Left lung (tissue), 10 donors: ENCODE results near the gene CFD. TPM values are rescaled to one million over a fixed set of nuclear protein-coding genes. Genes with fewer than 3 reads are reported as not detected.
"Not testable (repeated sequence)": the region's sequence is repeated elsewhere in the genome, so short reads cannot be mapped to it uniquely, and the experiment has no call there.

Source experiments
- ATAC-seq: fragments of 200-7000 bp; cut with Tn5 transposase; one replicate; pipeline ENCODE4 v1.9.1; 2020; ENCODE audit warnings: moderate library complexity
- DNase-seq, 4 donors: peaks; one replicate each; pipeline ENCODE4 v3.0.0-alpha.2; 2013 to 2020
- H3K27ac ChIP-seq, 2 donors: fragments of 200-600 bp; sonication (generic) in 1 of 2; one replicate each; pipeline versions ENCODE4 v1.5.0 to v1.8.0; 2020 to 2021
- H3K27me3 ChIP-seq, 2 donors: fragments of 200-600 bp; sonication (generic) in 1 of 2; one replicate each; pipeline versions ENCODE4 v1.5.0 to v1.8.0; 2020 to 2021
- H3K36me3 ChIP-seq, 2 donors: fragments of 200-600 bp; sonication (generic) in 1 of 2; one replicate each; pipeline versions ENCODE4 v1.5.0 to v1.8.0; 2020 to 2021
- H3K4me1 ChIP-seq, 2 donors: fragments of 200-600 bp; one replicate each; pipeline ENCODE4 v1.8.0; 2021
- H3K4me3 ChIP-seq, 2 donors: fragments of 200-600 bp; sonication (generic) in 1 of 2; one replicate each; pipeline versions ENCODE4 v1.5.0 to v1.8.0; 2020 to 2021; ENCODE audit warnings: mild to moderate bottlenecking in 1 of 2
- H3K9me3 ChIP-seq, 2 donors: fragments of 200-600 bp; sonication (generic) in 1 of 2; one replicate each; pipeline versions ENCODE4 v1.5.0 to v1.8.0; 2020 to 2021
- intact Hi-C, 2 donors: fragments of 100-400 bp; cut with DNase I; formaldehyde crosslinking; loops; one replicate each; pipeline versions ENCODE4 v1.11.2 to v1.14.2; 2022
- polyA plus RNA-seq, 6 donors: library from polyadenylated mRNA; unstranded; fragments of 120-200 nt; gene quantifications; one replicate each; pipeline ENCODE4 v1.2.1, GENCODE V29; 2013; ENCODE audit not compliant: insufficient read length in 6 of 6
- total RNA-seq, 2 donors: library from RNA; stranded (reverse); fragmentation: NEBNext Ultra II Directional; extraction: Animal tissue kit (Norgen Biotek cat#: 25700); gene quantifications; one replicate each; pipeline ENCODE4 v1.2.1, GENCODE V29; 2021
- TF ChIP-seq, protein P1 (sequence below), 2 donors: fragments of 200-600 bp; sonication (generic) in 1 of 2; IDR thresholded peaks; one replicate each; pipeline versions ENCODE4 v1.5.0 to v1.8.0; 2021; ENCODE audit warnings: antibody characterized with exemption in 2 of 2
- donor health status: DM: no; HTN: yes; CAD: no.
- donor health status: DM: no; HTN: no; CAD: no.

Gene CFD
- total and polyA plus RNA-seq, 8 donors: 4.9 to 85.3 (median 10.5) TPM

DNA sequence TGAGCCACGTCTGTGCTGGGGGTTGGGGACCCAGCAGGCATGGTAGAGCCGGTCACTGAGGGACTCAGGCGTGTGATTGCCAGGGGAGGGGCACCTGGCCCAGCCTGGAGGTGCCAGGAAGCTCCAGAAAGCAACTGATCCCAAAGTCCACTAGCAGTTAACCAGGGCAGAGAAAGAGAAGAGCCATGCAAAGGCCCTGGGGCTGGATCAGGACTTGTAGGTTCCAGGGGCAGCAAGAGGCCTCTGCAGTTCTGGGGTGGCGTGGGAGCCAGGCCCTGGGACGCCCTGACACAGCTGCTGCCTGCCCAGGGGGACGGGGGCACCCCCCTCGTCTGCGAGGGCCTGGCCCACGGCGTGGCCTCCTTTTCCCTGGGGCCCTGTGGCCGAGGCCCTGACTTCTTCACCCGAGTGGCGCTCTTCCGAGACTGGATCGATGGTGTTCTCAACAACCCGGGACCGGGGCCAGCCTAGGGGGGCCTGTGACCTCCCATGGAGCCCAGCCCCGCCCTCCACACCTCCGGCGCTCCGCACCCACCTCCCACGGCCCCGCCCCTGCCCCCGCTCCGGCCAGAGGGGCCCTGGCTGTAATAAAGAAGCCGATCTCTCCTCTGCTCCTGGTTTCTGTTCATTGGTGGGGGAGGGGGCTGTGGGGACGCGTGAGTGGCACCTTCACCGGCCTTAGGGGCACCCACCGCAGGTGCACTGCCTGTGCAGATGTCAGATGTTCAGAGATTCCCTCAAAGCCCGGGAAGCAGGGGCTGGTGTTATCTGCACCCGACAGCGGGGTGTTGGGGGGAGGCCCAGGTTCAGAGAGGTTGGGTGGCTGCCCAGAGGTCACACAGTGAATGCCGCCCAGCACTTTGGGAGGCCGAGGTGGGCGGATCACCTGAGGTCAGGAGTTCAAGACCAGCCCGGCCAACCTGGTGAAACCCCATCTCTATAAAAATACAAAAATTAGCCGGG is 27.8 kb upstream of the CFD start:
- ATAC-seq: no peak
- no peaks in the 10 kb centered on the region for H3K9me3 ChIP-seq
- intact Hi-C loops: no loop called here

DNA sequence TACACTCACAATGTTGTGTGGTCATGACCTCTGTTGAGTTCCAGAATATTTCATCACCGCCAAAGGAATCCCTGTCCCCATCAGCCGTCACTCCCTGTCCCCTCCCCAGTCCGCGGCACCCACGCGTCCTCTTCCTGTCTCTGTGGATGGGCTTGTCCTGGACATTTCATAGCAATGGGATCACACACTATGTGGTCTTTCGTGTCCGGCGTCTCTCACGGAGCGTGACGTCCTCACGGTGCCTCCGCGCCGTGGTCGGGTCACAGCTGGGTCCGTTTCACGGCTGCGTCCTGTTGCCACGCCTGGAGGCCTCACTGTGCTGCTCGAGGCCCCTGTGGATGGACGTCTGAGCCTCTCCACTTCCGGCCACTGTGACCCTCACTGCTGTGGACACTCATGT is 25.2 kb upstream of the CFD start:
- ATAC-seq (no peak), DNase-seq (no peak)
- no peaks in the 10 kb centered on the region for H3K36me3 ChIP-seq
- intact Hi-C loops: no loop called here
- H3K27me3 ChIP-seq: peaks cover 13 to 79% of the 10 kb centered on the region in 2 donors
- TF ChIP-seq, protein P1, sequence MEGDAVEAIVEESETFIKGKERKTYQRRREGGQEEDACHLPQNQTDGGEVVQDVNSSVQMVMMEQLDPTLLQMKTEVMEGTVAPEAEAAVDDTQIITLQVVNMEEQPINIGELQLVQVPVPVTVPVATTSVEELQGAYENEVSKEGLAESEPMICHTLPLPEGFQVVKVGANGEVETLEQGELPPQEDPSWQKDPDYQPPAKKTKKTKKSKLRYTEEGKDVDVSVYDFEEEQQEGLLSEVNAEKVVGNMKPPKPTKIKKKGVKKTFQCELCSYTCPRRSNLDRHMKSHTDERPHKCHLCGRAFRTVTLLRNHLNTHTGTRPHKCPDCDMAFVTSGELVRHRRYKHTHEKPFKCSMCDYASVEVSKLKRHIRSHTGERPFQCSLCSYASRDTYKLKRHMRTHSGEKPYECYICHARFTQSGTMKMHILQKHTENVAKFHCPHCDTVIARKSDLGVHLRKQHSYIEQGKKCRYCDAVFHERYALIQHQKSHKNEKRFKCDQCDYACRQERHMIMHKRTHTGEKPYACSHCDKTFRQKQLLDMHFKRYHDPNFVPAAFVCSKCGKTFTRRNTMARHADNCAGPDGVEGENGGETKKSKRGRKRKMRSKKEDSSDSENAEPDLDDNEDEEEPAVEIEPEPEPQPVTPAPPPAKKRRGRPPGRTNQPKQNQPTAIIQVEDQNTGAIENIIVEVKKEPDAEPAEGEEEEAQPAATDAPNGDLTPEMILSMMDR (IDR thresholded peaks at IDR 0.05): no peak
- no peaks in the 10 kb centered on the region for H3K9me3 ChIP-seq
- H3K4me3 ChIP-seq: no peak overlapping the region
- peaks cover 0 to 15% of the 10 kb centered on the region in 2 donors for H3K4me1 ChIP-seq
- H3K27ac ChIP-seq: no peak overlapping the region

More for the DNA sequence above, 27.8 kb upstream of the CFD start:
- H3K27me3 ChIP-seq: peaks cover 4 to 64% of the 10 kb centered on the region in 2 donors
- DNase-seq: no peak
- TF ChIP-seq, protein P1 (IDR thresholded peaks at IDR 0.05): no peak
- peaks cover 0 to 26% of the 10 kb centered on the region in 2 donors for H3K4me1 ChIP-seq
- no peak overlapping the region for H3K27ac ChIP-seq
- no peaks in the 10 kb centered on the region for H3K36me3 ChIP-seq
- H3K4me3 ChIP-seq: no peak overlapping the region

DNA sequence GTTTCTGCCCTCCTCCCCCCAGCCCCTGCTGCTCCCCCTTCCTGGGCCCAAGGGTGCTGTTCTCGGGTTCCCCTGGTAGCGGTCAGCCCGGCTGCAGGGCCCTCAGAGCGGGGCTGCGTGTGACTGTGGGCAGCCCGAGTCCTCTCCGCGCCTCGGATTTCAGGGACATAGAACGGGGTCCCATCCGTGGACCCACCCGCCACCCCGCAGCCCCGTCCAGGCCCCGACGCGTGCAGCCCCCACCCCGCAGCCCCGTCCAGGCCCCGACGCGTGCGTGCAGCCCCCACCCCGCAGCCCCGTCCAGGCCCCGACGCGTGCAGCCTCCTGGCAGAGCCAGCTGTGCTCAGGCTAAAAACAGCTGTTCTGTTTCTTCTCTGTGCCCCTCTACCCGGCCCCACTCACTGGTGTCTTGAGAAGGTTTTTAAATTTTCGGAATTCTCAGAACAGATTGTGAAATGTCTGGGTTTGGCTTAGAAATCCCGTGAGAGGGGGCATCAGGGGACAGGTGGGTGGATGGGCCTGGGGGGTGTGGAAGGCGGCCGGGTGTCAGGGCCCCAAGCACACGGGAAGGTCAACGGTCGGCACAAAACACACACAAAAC is 24.2 kb upstream of the CFD start:
- Histone ChIP-seq H3K27me3 (peaks cover 13 to 75% of the 10 kb centered on the region in 2 donors), H3K4me3 (no peak overlapping the region), H3K27ac (no peak overlapping the region), H3K9me3 (no peaks in the 10 kb centered on the region), H3K36me3 (no peaks in the 10 kb centered on the region), H3K4me1 (peaks cover 0 to 15% of the 10 kb centered on the region in 2 donors)
- TF ChIP-seq, protein P1 (IDR thresholded peaks at IDR 0.05): no peak
- DNase-seq (peak in 2 of 4 donors; percentile 62 to 88), ATAC-seq (peak; percentile 44)
- intact Hi-C loops: no loop called here

DNA sequence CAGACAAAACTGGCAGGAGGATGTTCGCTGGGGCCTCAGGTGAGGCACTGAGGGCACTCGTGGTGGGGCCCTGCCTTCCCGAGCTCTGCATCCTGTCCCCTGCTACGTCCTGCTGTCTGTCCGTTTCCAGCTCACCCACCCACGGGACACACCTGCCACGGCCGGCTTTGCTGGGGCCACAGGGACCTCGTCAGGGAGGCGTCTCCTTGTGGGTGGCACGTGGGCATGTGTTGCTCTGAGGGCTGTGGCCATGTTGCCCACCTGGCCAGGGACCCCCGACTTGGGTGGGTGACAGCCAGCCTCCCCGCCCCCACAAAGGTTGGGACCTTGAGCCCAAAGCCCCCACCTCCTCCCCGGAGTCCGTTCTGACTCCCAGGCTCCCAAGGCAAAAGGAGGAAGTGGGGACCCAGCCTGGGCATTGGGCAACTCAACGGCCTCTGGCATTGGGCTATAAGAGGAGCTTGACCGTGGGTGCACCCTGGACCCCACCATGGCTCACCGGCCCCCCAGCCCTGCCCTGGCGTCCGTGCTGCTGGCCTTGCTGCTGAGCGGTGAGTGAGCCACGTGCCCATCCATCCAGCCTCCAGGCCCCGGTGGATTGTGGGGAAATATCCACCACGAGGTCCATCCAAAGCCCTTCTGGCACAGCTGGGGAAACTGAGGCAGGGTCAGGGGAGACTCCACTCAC is 18.8 kb upstream of the CFD start, which contains the start of gene PRTN3:
TSS of gene PRTN3 (plus strand) at position 481 of the 688 bp plus-strand sequence. CDS start at position 491, 10 bp downstream.
- Histone ChIP-seq H3K36me3 (no peaks in the 10 kb centered on the region), H3K27me3 (peaks cover 28 to 87% of the 10 kb centered on the region in 2 donors), H3K4me3 (no peak within 1 kb of the TSS), H3K4me1 (peaks cover 6 to 37% of the 10 kb centered on the region in 2 donors), H3K27ac (no peak within 1 kb of the TSS), H3K9me3 (no peaks in the 10 kb centered on the region)
- TF ChIP-seq, protein P1 (IDR thresholded peaks at IDR 0.05): no peak
- DNase-seq (peak in 1 of 4 donors; percentile 86), ATAC-seq (peak; percentile 6)
- intact Hi-C loops: no loop called here

DNA sequence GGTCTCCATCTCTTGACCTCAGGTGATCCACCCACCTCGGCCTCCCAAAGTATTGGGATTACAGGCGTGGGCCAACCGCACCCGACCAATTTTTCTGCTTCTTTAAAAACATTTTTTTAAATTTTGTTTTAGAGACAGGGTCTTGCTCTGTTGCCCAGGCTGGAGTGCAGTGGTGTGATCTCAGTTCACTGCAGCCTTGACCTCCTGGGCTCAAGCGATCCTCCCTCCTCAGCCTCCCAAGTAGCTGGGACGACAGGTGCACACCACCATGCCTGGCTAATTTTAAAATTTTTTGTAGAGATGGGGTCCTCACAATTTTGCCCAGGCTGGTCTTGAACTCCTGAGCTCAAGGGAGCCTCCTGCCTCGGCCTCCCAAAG is 16.7 kb upstream of the CFD start:
- ATAC-seq, intact Hi-C loops, H3K36me3 ChIP-seq, DNase-seq, H3K9me3 ChIP-seq, H3K4me3 ChIP-seq, H3K27ac ChIP-seq: not testable (repeated sequence)
- peaks cover 15 to 87% of the 10 kb centered on the region in 2 donors for H3K27me3 ChIP-seq
- peaks cover 6 to 46% of the 10 kb centered on the region in 2 donors for H3K4me1 ChIP-seq
